Gastroesophageal sphincter (tissue), 3 donors: ENCODE measurements around the gene KRTAP10-1.

ENCODE experiments used
- POLR2AphosphoS5 ChIP-seq: sonication (generic); formaldehyde crosslinking; IDR thresholded peaks from one replicate; pipeline ENCODE4 v1.6.1; 2017; ENCODE audit warnings: antibody characterized with exemption
- TF ChIP-seq, protein P1 (sequence below), 4 experiments: fragments of 200-600 bp in 2 of 4; fragments of 450-650 bp in 2 of 4; sonication (generic) in 1 of 4; IDR thresholded peaks; one replicate each; pipeline ENCODE4 v1.5.1; 2017 to 2019; ENCODE audit warnings: antibody characterized with exemption in 4 of 4, mild to moderate bottlenecking in 2 of 4, moderate library complexity in 2 of 4

DNA sequence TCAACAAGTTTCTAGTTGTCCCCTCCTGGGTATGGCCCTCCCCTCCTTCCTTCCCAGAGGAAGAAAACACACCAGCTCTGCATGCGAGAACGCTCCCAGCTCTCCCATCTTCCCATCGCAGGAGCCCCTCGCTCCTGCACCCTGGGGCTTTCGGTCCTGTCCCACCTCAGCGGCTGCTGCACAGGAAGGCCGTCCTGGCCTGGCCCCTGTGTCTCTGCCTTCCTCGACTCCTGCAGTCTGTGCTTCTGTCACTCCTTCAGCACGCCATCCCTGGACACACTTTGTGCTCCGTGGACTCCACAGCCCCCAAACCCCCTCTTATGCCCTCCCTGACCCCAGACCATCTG, 23.2 kb downstream of the KRTAP10-1 start:
- TF ChIP-seq, protein P1, sequence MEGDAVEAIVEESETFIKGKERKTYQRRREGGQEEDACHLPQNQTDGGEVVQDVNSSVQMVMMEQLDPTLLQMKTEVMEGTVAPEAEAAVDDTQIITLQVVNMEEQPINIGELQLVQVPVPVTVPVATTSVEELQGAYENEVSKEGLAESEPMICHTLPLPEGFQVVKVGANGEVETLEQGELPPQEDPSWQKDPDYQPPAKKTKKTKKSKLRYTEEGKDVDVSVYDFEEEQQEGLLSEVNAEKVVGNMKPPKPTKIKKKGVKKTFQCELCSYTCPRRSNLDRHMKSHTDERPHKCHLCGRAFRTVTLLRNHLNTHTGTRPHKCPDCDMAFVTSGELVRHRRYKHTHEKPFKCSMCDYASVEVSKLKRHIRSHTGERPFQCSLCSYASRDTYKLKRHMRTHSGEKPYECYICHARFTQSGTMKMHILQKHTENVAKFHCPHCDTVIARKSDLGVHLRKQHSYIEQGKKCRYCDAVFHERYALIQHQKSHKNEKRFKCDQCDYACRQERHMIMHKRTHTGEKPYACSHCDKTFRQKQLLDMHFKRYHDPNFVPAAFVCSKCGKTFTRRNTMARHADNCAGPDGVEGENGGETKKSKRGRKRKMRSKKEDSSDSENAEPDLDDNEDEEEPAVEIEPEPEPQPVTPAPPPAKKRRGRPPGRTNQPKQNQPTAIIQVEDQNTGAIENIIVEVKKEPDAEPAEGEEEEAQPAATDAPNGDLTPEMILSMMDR (IDR thresholded peaks at IDR 0.05), result no peak
- no peak for TF ChIP-seq POLR2AphosphoS5
